ENCODE measurements around the gene PEDS1. TPM values are rescaled to one million over a fixed set of nuclear protein-coding genes. Genes with fewer than 3 reads are reported as not detected.

Gene PEDS1
- total and polyA plus RNA-seq, 2 of the 13 experiments (the other 11 are each of a cell fraction or from before 2014, with no cell fraction given) = 30.5 to 93.9 TPM

DNA sequence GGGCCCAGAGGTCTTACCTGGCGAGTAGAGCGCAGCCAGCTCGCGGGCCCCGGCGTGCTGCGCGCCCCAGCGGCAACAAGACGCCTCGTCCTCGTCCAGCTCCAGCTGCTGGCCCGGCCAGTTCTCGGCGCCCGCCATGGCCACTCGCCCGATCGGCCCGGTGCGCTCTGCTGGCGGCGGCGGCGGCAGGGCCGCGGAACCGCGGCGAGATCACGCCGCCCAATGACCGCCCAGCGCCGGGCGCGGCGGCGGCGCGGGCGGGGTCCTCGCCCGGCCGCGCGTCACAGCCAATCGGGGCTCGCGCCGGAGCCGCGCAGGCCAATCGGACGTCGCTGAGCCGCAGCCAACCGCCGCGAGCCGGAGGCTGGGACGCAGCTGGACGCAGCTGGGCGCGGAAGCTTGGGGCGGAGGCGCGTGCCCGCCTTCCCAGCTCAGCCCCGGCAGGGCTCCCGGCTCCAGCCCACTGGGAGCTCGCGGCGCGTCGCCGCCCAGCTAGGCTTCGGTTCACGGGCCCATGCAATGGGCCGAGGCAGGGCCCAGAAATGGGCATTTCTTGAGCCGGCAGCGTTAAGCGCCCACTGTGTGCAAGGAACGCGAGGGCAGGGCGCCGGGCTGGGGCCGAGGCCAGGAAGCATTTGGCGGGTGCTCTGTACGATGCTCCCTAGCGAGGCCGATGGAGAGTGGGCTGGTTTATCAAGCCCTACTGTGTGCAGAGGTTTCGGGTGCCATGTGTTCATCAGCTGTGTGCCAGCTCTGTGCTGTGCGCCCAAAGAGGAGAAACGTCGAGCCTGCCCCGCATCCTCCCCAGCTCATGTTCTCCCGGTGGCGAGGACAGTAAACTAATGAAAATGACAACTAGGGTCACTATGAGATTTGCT lies at the start of gene PEDS1 (continued):
- TF ChIP-seq, protein P1, sequence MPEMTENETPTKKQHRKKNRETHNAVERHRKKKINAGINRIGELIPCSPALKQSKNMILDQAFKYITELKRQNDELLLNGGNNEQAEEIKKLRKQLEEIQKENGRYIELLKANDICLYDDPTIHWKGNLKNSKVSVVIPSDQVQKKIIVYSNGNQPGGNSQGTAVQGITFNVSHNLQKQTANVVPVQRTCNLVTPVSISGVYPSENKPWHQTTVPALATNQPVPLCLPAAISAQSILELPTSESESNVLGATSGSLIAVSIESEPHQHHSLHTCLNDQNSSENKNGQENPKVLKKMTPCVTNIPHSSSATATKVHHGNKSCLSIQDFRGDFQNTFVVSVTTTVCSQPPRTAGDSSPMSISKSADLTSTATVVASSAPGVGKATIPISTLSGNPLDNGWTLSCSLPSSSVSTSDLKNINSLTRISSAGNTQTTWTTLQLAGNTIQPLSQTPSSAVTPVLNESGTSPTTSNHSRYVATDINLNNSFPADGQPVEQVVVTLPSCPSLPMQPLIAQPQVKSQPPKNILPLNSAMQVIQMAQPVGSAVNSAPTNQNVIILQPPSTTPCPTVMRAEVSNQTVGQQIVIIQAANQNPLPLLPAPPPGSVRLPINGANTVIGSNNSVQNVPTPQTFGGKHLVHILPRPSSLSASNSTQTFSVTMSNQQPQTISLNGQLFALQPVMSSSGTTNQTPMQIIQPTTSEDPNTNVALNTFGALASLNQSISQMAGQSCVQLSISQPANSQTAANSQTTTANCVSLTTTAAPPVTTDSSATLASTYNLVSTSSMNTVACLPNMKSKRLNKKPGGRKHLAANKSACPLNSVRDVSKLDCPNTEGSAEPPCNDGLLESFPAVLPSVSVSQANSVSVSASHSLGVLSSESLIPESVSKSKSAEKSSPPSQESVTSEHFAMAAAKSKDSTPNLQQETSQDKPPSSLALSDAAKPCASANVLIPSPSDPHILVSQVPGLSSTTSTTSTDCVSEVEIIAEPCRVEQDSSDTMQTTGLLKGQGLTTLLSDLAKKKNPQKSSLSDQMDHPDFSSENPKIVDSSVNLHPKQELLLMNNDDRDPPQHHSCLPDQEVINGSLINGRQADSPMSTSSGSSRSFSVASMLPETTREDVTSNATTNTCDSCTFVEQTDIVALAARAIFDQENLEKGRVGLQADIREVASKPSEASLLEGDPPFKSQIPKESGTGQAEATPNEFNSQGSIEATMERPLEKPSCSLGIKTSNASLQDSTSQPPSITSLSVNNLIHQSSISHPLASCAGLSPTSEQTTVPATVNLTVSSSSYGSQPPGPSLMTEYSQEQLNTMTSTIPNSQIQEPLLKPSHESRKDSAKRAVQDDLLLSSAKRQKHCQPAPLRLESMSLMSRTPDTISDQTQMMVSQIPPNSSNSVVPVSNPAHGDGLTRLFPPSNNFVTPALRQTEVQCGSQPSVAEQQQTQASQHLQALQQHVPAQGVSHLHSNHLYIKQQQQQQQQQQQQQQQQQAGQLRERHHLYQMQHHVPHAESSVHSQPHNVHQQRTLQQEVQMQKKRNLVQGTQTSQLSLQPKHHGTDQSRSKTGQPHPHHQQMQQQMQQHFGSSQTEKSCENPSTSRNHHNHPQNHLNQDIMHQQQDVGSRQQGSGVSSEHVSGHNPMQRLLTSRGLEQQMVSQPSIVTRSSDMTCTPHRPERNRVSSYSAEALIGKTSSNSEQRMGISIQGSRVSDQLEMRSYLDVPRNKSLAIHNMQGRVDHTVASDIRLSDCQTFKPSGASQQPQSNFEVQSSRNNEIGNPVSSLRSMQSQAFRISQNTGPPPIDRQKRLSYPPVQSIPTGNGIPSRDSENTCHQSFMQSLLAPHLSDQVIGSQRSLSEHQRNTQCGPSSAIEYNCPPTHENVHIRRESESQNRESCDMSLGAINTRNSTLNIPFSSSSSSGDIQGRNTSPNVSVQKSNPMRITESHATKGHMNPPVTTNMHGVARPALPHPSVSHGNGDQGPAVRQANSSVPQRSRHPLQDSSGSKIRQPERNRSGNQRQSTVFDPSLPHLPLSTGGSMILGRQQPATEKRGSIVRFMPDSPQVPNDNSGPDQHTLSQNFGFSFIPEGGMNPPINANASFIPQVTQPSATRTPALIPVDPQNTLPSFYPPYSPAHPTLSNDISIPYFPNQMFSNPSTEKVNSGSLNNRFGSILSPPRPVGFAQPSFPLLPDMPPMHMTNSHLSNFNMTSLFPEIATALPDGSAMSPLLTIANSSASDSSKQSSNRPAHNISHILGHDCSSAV (CRISPR knock-in tag; IDR thresholded peaks at IDR 0.05; ENCODE audit: borderline replicate concordance) = peak; percentile 36; the same call in 1 of the 2 replicates
- peak; percentile 88 for TF ChIP-seq NFKBIZ (CRISPR knock-in tag; IDR thresholded peaks at IDR 0.05)
- TF ChIP-seq FIP1L1 (IDR thresholded peaks at IDR 0.05; ENCODE audit: borderline replicate concordance, insufficient read depth, low read depth, low read length) = peak; percentile 69; the same call in 1 of the 2 replicates
- TF ChIP-seq ZNF224 (CRISPR knock-in tag; IDR thresholded peaks at IDR 0.05) = peak; percentile 99; the same call in 1 of the 2 replicates
- peak; percentile 69; the same call in 1 of the 2 replicates for TF ChIP-seq SIN3A (IDR thresholded peaks at IDR 0.05; ENCODE audit: borderline replicate concordance, low read depth, low read length)
- TF ChIP-seq ZFYVE20 (CRISPR knock-in tag; IDR thresholded peaks at IDR 0.05; ENCODE audit: borderline replicate concordance, low read depth) = peak; percentile 84
- peak; percentile 85 for TF ChIP-seq JUN (CRISPR knock-in tag; IDR thresholded peaks at IDR 0.05)
- TF ChIP-seq ZNF746 (CRISPR knock-in tag; IDR thresholded peaks at IDR 0.05) = peak; percentile 56
- peak; percentile 85 for TF ChIP-seq ZNF33B (CRISPR knock-in tag; IDR thresholded peaks at IDR 0.05)
- TF ChIP-seq ZNF891 (CRISPR knock-in tag; IDR thresholded peaks at IDR 0.05) = peak; percentile 97
- TF ChIP-seq, protein P2, sequence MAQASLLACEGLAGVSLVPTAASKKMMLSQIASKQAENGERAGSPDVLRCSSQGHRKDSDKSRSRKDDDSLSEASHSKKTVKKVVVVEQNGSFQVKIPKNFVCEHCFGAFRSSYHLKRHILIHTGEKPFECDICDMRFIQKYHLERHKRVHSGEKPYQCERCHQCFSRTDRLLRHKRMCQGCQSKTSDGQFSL (CRISPR knock-in tag; IDR thresholded peaks at IDR 0.05) = no peak; the same call in none of the 2 replicates
- no peak for TF ChIP-seq PRPF4 (IDR thresholded peaks at IDR 0.05; ENCODE audit: low read depth, low read length, poor library complexity, severe bottlenecking)
- TF ChIP-seq, protein P3, sequence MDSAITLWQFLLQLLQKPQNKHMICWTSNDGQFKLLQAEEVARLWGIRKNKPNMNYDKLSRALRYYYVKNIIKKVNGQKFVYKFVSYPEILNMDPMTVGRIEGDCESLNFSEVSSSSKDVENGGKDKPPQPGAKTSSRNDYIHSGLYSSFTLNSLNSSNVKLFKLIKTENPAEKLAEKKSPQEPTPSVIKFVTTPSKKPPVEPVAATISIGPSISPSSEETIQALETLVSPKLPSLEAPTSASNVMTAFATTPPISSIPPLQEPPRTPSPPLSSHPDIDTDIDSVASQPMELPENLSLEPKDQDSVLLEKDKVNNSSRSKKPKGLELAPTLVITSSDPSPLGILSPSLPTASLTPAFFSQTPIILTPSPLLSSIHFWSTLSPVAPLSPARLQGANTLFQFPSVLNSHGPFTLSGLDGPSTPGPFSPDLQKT (CRISPR knock-in tag; IDR thresholded peaks at IDR 0.05; ENCODE audit: borderline replicate concordance) = peak; percentile 27; the same call in 1 of the 2 replicates
- peak; percentile 54; the same call in 1 of the 2 replicates for TF ChIP-seq ZNF557 (CRISPR knock-in tag; IDR thresholded peaks at IDR 0.05)
- TF ChIP-seq ZNF33A (CRISPR knock-in tag; IDR thresholded peaks at IDR 0.05; ENCODE audit: borderline replicate concordance) = peak; percentile 22; the same call in 1 of the 2 replicates
- peak; percentile 85; the same call in 1 of the 2 replicates for TF ChIP-seq TP53 (CRISPR knock-in tag; conservative IDR thresholded peaks at IDR 0.05)
- TF ChIP-seq ZNF567 (CRISPR knock-in tag; IDR thresholded peaks at IDR 0.05; ENCODE audit: borderline replicate concordance) = peak; percentile 90; the same call in 1 of the 2 replicates
- peak; percentile 88; the same call in 1 of the 2 replicates for TF ChIP-seq ZNF720 (CRISPR knock-in tag; IDR thresholded peaks at IDR 0.05)
- TF ChIP-seq ZFX (CRISPR knock-in tag; IDR thresholded peaks at IDR 0.05; ENCODE audit: low read depth) = peak; percentile 96

Measured in HepG2 (cell line).